ENCODE data around the gene IL17RB.

DNA sequence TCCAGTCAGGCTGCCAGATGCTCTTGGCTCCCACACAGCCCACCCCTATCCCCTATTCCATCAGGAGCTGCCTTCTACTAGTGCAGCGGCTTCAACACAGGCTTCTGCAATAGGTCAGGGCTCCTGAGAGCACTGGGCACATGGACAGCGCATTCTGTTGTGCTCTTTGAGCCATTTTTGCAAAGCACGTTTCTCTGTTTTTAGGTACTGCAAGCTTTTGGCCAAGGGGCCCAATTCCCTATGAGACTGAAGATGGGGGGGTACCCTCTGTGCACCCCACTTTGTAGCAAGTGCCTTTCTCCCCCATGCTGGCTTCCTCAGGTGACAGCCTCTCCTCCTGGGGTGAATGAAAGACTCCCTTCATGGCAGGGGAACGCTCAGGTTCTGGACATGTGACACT, 31.3 kb upstream of the IL17RB start:
- no peak for TF ChIP-seq TAF1 (IDR thresholded peaks at IDR 0.05; ENCODE audit: borderline replicate concordance, insufficient read depth, low read length)
- TF ChIP-seq POLR2AphosphoS5 (IDR thresholded peaks at IDR 0.05; ENCODE audit: low read depth, low read length): no peak

Measured in PFSK-1 (cell line).